Esophagus squamous epithelium (tissue), 5 donors: Measurements from ENCODE around the gene PRKCA. TPM values are rescaled to one million over a fixed set of nuclear protein-coding genes. Genes with fewer than 3 reads are reported as not detected.

ENCODE experiments used
- DNase-seq: peaks from one replicate; lab custom pipeline; 2025; lab: John Stamatoyannopoulos, UW
- H3K27ac ChIP-seq, 4 donors: fragments of 200-600 bp; sonication (generic); one replicate each; pipeline ENCODE4 v1.5.1; 2016 to 2019; ENCODE audit warnings: mild to moderate bottlenecking in 1 of 4
- H3K27me3 ChIP-seq, 4 donors: fragments of 200-600 bp; sonication (generic); 1 replicate in 3 of 4; 2 replicates in 1 of 4; pipeline versions ENCODE4 v1.5.1 to v1.6.0; 2017 to 2021; ENCODE audit warnings: antibody characterized with exemption in 1 of 4
- H3K36me3 ChIP-seq, 3 donors: fragments of 200-600 bp; sonication (generic); one replicate each; pipeline ENCODE4 v1.5.1; 2016 to 2019
- H3K4me1 ChIP-seq, 3 donors: fragments of 200-600 bp; sonication (generic); one replicate each; pipeline ENCODE4 v1.5.1; 2017 to 2019
- H3K4me3 ChIP-seq, 4 donors: fragments of 200-600 bp; sonication (generic); 1 replicate in 3 of 4; 2 replicates in 1 of 4; pipeline ENCODE4 v1.5.1; 2016 to 2019; ENCODE audit warnings: mild to moderate bottlenecking in 2 of 4, moderate library complexity in 1 of 4
- H3K9me3 ChIP-seq, 3 donors: fragments of 200-600 bp; sonication (generic); one replicate each; pipeline ENCODE4 v1.5.1; 2016 to 2019
- POLR2A ChIP-seq, 4 donors: fragments of 450-650 bp; IDR thresholded peaks; one replicate each; pipeline ENCODE4 v1.6.1; 2017; ENCODE audit warnings: antibody characterized with exemption in 4 of 4, mild to moderate bottlenecking in 4 of 4, moderate library complexity in 3 of 4
- WGBS, 2 donors: methylation state at CpG; one replicate each; pipeline ENCODE4 v1.1.5; 2018; 5-methylcytosine and 5-hydroxymethylcytosine counted together
- intact Hi-C: fragments of 100-400 bp; cut with DNase I; formaldehyde crosslinking; loops from one replicate; pipeline ENCODE4 v1.15.0; 2022
- total RNA-seq, 4 donors: library from RNA; depleted of rRNA; stranded (reverse); fragments of >200 nt; gene quantifications; one replicate each; pipeline ENCODE4 v1.1.0, GENCODE V29; 2016
- TF ChIP-seq, protein P1 (sequence below), 6 experiments: fragments of 450-650 bp in 4 of 6; fragments of 200-600 bp in 2 of 6; sonication (generic) in 2 of 6; IDR thresholded peaks; one replicate each; pipeline ENCODE4 v1.5.1; 2016 to 2019; ENCODE audit warnings: antibody characterized with exemption in 6 of 6, mild to moderate bottlenecking in 4 of 6, moderate library complexity in 4 of 6
- donor health status: DM: yes; HTN: yes; CAD: no.

The PRKCA gene
- total RNA-seq, 4 donors from 2014 or later, result 2.4 to 9.2 (median 4.2) TPM

DNA sequence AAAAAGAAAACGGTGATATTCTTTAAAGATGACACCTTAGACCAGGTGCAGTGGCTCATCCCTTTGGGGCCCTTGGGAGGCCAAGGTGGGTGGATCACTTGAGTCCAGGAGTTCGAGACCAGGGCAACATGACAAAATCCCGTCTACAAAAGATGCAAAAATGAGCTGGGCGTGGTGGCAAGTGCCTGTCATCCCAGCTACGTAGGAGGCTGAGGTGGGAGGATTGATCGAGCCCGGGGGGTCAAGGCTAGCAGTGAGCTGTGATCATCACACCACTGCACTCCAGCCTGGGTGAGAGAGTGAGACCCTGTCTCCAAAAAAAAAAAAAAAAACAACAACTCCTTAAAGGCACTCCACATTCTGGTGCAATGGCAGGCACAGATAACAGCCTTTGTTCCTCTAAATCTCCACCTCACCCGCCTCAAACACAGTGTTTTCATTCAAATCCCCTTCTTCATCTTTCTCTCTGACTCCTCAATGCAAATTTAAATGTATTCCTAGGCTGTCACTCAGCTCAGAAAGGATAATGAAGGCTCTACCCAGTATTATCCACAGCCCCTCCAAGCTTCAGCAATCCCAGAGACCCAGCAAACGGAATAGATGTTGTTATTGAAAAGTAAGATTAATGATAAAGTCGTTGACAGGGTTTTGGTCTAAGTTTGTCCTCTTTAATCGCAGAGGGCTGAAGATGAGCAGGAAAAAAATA lies 476.3 kb downstream of the PRKCA start:
- no peaks in the 10 kb centered on the region for H3K9me3 ChIP-seq
- TF ChIP-seq, protein P1, sequence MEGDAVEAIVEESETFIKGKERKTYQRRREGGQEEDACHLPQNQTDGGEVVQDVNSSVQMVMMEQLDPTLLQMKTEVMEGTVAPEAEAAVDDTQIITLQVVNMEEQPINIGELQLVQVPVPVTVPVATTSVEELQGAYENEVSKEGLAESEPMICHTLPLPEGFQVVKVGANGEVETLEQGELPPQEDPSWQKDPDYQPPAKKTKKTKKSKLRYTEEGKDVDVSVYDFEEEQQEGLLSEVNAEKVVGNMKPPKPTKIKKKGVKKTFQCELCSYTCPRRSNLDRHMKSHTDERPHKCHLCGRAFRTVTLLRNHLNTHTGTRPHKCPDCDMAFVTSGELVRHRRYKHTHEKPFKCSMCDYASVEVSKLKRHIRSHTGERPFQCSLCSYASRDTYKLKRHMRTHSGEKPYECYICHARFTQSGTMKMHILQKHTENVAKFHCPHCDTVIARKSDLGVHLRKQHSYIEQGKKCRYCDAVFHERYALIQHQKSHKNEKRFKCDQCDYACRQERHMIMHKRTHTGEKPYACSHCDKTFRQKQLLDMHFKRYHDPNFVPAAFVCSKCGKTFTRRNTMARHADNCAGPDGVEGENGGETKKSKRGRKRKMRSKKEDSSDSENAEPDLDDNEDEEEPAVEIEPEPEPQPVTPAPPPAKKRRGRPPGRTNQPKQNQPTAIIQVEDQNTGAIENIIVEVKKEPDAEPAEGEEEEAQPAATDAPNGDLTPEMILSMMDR (IDR thresholded peaks at IDR 0.05), result no peak
- no peak for TF ChIP-seq POLR2A (IDR thresholded peaks at IDR 0.05)
- intact Hi-C loops, result no loop called here
- peaks cover 0 to 11% (median 0%) of the 10 kb centered on the region in 3 donors for H3K36me3 ChIP-seq
- no peaks in the 10 kb centered on the region for H3K4me1 ChIP-seq
- H3K27me3 ChIP-seq, result no peaks in the 10 kb centered on the region
- 84 to 87% methylated on average over 11 of the region's 11 CpGs for WGBS, 2 donors
- no peak overlapping the region for H3K4me3 ChIP-seq
- DNase-seq, result no peak
- no peak overlapping the region for H3K27ac ChIP-seq

DNA sequence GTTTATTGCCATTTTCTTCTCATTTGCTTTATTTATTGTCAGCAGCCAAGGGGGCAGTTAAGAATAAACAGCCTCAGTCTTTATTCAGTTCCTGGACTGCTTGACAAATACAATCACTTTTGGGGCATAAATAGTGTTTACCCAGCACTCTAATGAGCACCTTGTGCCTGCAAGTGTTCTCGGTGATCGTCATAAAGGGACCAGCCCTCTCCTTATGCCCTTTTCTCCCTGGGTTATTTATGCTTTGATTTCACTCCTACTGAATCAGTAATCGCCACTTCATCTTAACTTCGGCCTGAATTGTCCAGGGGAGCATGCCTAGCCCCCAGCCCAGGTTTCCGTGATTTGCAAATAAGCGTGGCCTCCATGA lies 476.8 kb downstream of the PRKCA start:
- H3K4me3 ChIP-seq, result no peak overlapping the region
- TF ChIP-seq, protein P1 (IDR thresholded peaks at IDR 0.05), result no peak
- no peak for TF ChIP-seq POLR2A (IDR thresholded peaks at IDR 0.05)
- no peaks in the 10 kb centered on the region for H3K4me1 ChIP-seq
- DNase-seq, result no peak
- 78 to 84% methylated on average over 6 of the region's 6 CpGs for WGBS, 2 donors
- intact Hi-C loops, result no loop called here
- H3K27me3 ChIP-seq, result no peaks in the 10 kb centered on the region
- peaks cover 0 to 5% (median 0%) of the 10 kb centered on the region in 3 donors for H3K36me3 ChIP-seq
- no peaks in the 10 kb centered on the region for H3K9me3 ChIP-seq
- no peak overlapping the region for H3K27ac ChIP-seq

DNA sequence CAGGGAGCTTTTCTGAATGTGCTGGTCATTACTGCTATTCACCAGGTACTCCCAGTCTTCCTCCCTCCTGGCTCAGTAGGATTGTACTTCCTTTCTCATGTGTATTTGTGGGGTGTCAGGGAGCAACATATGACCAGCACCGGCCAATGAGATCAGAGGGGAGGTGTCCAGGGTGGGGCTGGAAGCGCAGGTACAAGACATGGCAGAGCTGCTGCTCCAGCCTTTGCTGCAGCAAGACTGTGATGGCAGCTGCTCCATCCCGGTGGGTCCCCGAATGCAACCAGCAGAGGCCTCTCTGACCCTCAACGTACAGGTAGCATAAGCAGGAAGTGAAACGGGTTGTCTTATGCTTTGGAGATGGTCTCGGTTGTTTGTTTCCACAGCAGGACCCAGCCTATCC lies 478.7 kb downstream of the PRKCA start:
- TF ChIP-seq, protein P1 (IDR thresholded peaks at IDR 0.05), result no peak
- no peak for TF ChIP-seq POLR2A (IDR thresholded peaks at IDR 0.05)
- H3K36me3 ChIP-seq, result no peaks in the 10 kb centered on the region
- no peaks in the 10 kb centered on the region for H3K27me3 ChIP-seq
- no peak overlapping the region for H3K27ac ChIP-seq
- no peak overlapping the region for H3K4me3 ChIP-seq
- H3K9me3 ChIP-seq, result no peaks in the 10 kb centered on the region
- WGBS, 2 donors, result 83 to 96% methylated on average over 3 to 4 of the region's 7 CpGs
- no peaks in the 10 kb centered on the region for H3K4me1 ChIP-seq
- intact Hi-C loops, result no loop called here
- no peak for DNase-seq

DNA sequence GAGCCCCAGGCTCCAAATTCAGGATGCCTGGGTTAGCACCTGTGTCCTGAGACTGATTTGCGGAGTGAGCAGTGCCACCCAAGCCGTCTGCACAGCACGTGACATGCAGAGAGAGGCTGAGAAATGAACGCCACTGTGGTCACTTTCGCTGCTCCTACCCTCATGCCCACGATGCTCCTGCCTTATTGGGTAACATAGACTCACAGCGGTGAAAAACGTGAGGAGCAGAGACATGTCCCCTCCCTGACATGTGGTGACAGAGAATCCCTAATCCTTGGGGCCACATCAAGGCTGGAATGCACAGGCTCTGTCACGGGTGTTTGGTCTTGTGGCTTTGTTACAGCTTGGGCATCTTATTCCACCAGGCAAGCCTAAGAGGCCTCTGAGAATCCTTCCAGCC lies 480.4 kb downstream of the PRKCA start:
- WGBS, 2 donors, result 61 to 73% methylated on average over 4 to 5 of the region's 9 CpGs
- no peak for DNase-seq
- intact Hi-C loops, result no loop called here

More for the DNA sequence above, 480.4 kb downstream of the PRKCA start:
- Histone ChIP-seq H3K4me1 (no peaks in the 10 kb centered on the region), H3K27me3 (no peaks in the 10 kb centered on the region), H3K4me3 (no peak overlapping the region), H3K27ac (no peak overlapping the region), H3K9me3 (no peaks in the 10 kb centered on the region), H3K36me3 (peaks cover 0 to 3% (median 0%) of the 10 kb centered on the region in 3 donors)
- no peak for TF ChIP-seq POLR2A (IDR thresholded peaks at IDR 0.05)
- TF ChIP-seq, protein P1 (IDR thresholded peaks at IDR 0.05), result no peak
